Esophagus squamous epithelium (tissue), 4 donors: ENCODE measurements around the gene ATP8A2.

Experiments used
- CTCF ChIP-seq, 6 experiments: fragments of 450-650 bp in 4 of 6; fragments of 200-600 bp in 2 of 6; sonication (generic) in 2 of 6; IDR thresholded peaks; one replicate each; pipeline ENCODE4 v1.5.1; 2016 to 2019; ENCODE audit warnings: antibody characterized with exemption in 6 of 6, mild to moderate bottlenecking in 4 of 6, moderate library complexity in 4 of 6
- POLR2A ChIP-seq, 4 donors: fragments of 450-650 bp; IDR thresholded peaks; one replicate each; pipeline ENCODE4 v1.6.1; 2017; ENCODE audit warnings: antibody characterized with exemption in 4 of 4, mild to moderate bottlenecking in 4 of 4, moderate library complexity in 3 of 4

DNA sequence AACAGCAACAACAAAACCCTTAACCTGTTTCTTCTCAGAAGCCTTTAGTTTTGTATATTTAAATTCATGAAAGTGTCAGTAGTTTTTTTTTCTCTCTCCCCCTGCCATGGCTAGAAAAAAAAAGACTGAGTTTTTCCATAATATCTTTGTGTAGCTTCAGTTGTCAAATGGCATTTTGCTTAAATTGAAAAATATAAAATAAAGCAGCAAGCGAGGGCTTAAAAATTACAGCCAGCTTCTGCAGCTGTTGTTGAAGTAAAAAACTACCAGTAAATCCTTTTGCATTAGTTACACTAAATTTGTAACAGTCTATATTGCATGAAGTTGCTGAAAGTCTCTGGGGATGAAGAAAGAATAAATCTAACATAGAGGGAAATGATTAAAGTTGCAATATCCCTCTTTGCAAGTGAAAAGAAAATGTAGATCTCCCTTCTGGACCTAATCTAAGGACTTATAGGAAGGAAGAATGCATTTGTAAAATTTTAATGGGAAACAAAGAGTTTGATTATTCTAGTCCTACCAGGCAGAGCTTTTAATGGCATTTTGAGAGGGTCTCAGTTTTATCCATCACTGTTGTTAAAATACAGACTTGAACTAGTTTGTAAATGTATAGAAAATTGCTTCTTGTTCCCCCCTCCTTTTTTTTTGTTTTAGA lies 215.7 kb downstream of the ATP8A2 start:
- TF ChIP-seq CTCF (IDR thresholded peaks at IDR 0.05) (no peak), POLR2A (IDR thresholded peaks at IDR 0.05) (no peak)
